K562 (cell line): Measurements from ENCODE around the gene VTA1. TPM values are rescaled to one million over a fixed set of nuclear protein-coding genes. Genes with fewer than 3 reads are reported as not detected.
A peak's percentile ranks its signal among the peaks of the same experiment; 100 is the strongest.

ENCODE experiments used
- BHLHE40 ChIP-seq: IDR thresholded peaks from 2 replicates; pipeline ENCODE4 v1.6.1; 2011; ENCODE audit warnings: low read length, improper control_type of control experiment
- CTBP1 ChIP-seq: fragments of 450-650 bp; IDR thresholded peaks from 2 replicates; pipeline ENCODE4 v1.6.1; 2016; ENCODE audit warnings: borderline replicate concordance
- HNRNPL ChIP-seq: fragments of 200-400 bp; formaldehyde crosslinking; IDR thresholded peaks from 2 replicates; pipeline ENCODE4 v1.6.1; 2017; ENCODE audit warnings: low read depth, mild to moderate bottlenecking, low read length
- MAFF ChIP-seq: IDR thresholded peaks from 2 replicates; pipeline ENCODE4 v1.6.1; 2012; ENCODE audit warnings: low read length, improper control_type of control experiment
- NONO ChIP-seq, 2 experiments: fragments of 200-400 bp in 1 of 2; fragments of 450-650 bp in 1 of 2; formaldehyde crosslinking in 1 of 2; IDR thresholded peaks; 2 replicates each; pipeline ENCODE4 v1.6.1; 2017; ENCODE audit warnings: low read depth in 2 of 2, mild to moderate bottlenecking in 2 of 2, moderate library complexity in 2 of 2, low read length in 1 of 2
- PML ChIP-seq: IDR thresholded peaks from 2 replicates; pipeline ENCODE4 v1.6.1; 2012; ENCODE audit warnings: low read length, inconsistent platforms
- TEAD1 ChIP-seq, 2 experiments: fragments of 450-650 bp in 1 of 2; sonication (generic) in 1 of 2; formaldehyde crosslinking; IDR thresholded peaks; 2 replicates each; pipeline versions ENCODE4 v1.4.0 to v1.8.0; 2020 to 2022; ENCODE audit warnings: mild to moderate bottlenecking in 2 of 2, missing genetic modification reagents in 1 of 2
- ZKSCAN8 ChIP-seq: fragments of 200-800 bp; sonication (Bioruptor generic); IDR thresholded peaks from 2 replicates; pipeline ENCODE4 v1.6.1; 2016; ENCODE audit warnings: missing genetic modification characterization, missing compliant biosample characterization
- ZNF133 ChIP-seq: fragments of 250-450 bp; sonication (Bioruptor Pico); IDR thresholded peaks from 2 replicates; pipeline ENCODE4 v1.4.0; 2020; ENCODE audit warnings: mild to moderate bottlenecking
- ZZZ3 ChIP-seq: fragments of 450-650 bp; IDR thresholded peaks from 2 replicates; pipeline ENCODE4 v1.6.1; 2016; ENCODE audit warnings: antibody characterized with exemption, mild to moderate bottlenecking, moderate library complexity
- polyA plus RNA-seq, 8 experiments: library from polyadenylated mRNA; depleted of rRNA in 4 of 8; stranded (reverse) in 5 of 8; unstranded in 3 of 8; fragments of >200 nt; fragmentation: Nextera tagmentation in 2 of 8; fragmentation: Illumina TruSeq in 1 of 8; extraction: Ambion mirVana in 2 of 8; extraction: Trizol in 1 of 8; gene quantifications; 2 replicates each; pipeline versions ENCODE4 v1.2.1 to v1.2.3, GENCODE V29; 2011 to 2014; ENCODE audit warnings: inconsistent platforms in 1 of 8, missing spikeins in 1 of 8
- total RNA-seq, 7 experiments: library from RNA; depleted of rRNA in 6 of 7; stranded (reverse); fragments of >200 nt in 6 of 7; fragmentation: Illumina TruSeq in 2 of 7; extraction: Trizol in 2 of 7; gene quantifications; 2 replicates each; pipeline versions ENCODE4 v1.2.1 to v1.2.3, GENCODE V29; 2011 to 2021; ENCODE audit warnings: low replicate concordance in 1 of 7
- TF ChIP-seq, protein P1 (sequence below): fragments of 250-450 bp; sonication (Bioruptor Pico); IDR thresholded peaks from 2 replicates; pipeline ENCODE4 v1.4.0; 2020
- TF ChIP-seq, protein P2 (sequence below): IDR thresholded peaks from 3 replicates; pipeline ENCODE4 v1.6.1; 2011; ENCODE audit warnings: borderline replicate concordance, mild to moderate bottlenecking; ENCODE audit not compliant: insufficient read length, insufficient read depth
- TF ChIP-seq, protein P3 (sequence below): fragments of 450-650 bp; formaldehyde crosslinking; IDR thresholded peaks from 2 replicates; pipeline ENCODE4 v1.4.0; 2020; ENCODE audit warnings: mild to moderate bottlenecking, moderate library complexity
- TF ChIP-seq, protein P4 (sequence below): fragments of 450-650 bp; IDR thresholded peaks from 2 replicates; pipeline ENCODE4 v1.6.1; 2018; ENCODE audit warnings: mild to moderate bottlenecking, low read depth; ENCODE audit not compliant: partially characterized antibody
- TF ChIP-seq, protein P5 (sequence below): sonication (generic); formaldehyde crosslinking; IDR thresholded peaks from 2 replicates; pipeline ENCODE4 v1.8.1; 2023; ENCODE audit warnings: mild to moderate bottlenecking, missing genetic modification reagents

Gene VTA1
- total and polyA plus RNA-seq, 9 of the 15 experiments (the other 6 are each of a cell fraction or from before 2014, with no cell fraction given): 47.8 to 182 (median 84.6) TPM

DNA sequence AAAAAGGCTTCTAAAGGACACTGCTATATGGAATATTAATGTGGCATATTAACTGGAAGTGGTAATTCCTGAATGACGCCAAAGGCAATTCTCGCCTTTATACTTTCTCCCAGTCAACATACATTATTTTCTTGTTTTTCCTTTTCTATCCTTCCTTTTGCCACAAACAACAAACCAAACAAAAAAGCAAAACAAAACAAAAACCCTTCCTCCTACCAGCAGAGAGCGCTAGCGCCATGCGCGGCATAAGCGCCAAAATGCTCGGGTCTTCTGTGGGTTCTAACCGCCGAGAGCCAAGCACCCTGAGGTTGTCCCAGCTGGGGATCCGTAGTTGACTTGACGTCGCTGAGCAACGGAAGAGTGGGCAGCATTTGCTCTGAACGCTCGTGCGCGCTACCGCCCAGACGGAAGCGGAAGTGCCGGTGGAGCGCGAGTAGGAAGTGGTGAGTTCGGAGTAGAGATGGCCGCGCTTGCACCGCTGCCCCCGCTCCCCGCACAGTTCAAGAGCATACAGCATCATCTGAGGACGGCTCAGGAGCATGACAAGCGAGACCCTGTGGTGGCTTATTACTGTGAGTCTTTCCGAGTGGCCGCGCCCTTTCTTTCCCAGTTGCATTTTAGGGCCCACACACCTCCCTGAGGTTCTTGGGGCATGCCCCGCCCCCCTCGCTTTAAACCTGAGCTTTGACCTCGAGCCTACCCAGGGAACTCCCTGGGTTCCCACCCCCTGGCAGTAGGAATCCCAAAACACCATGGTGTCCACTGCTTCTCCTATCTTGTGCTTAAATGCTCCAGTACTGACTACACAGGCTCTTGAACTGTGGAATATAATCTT is at the start of gene VTA1, which contains the start of gene NMBR (continued):
- TF ChIP-seq, protein P1, sequence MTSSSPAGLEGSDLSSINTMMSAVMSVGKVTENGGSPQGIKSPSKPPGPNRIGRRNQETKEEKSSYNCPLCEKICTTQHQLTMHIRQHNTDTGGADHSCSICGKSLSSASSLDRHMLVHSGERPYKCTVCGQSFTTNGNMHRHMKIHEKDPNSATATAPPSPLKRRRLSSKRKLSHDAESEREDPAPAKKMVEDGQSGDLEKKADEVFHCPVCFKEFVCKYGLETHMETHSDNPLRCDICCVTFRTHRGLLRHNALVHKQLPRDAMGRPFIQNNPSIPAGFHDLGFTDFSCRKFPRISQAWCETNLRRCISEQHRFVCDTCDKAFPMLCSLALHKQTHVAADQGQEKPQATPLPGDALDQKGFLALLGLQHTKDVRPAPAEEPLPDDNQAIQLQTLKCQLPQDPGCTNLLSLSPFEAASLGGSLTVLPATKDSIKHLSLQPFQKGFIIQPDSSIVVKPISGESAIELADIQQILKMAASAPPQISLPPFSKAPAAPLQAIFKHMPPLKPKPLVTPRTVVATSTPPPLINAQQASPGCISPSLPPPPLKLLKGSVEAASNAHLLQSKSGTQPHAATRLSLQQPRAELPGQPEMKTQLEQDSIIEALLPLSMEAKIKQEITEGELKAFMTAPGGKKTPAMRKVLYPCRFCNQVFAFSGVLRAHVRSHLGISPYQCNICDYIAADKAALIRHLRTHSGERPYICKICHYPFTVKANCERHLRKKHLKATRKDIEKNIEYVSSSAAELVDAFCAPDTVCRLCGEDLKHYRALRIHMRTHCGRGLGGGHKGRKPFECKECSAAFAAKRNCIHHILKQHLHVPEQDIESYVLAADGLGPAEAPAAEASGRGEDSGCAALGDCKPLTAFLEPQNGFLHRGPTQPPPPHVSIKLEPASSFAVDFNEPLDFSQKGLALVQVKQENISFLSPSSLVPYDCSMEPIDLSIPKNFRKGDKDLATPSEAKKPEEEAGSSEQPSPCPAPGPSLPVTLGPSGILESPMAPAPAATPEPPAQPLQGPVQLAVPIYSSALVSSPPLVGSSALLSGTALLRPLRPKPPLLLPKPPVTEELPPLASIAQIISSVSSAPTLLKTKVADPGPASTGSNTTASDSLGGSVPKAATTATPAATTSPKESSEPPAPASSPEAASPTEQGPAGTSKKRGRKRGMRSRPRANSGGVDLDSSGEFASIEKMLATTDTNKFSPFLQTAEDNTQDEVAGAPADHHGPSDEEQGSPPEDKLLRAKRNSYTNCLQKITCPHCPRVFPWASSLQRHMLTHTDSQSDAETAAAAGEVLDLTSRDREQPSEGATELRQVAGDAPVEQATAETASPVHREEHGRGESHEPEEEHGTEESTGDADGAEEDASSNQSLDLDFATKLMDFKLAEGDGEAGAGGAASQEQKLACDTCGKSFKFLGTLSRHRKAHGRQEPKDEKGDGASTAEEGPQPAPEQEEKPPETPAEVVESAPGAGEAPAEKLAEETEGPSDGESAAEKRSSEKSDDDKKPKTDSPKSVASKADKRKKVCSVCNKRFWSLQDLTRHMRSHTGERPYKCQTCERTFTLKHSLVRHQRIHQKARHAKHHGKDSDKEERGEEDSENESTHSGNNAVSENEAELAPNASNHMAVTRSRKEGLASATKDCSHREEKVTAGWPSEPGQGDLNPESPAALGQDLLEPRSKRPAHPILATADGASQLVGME (CRISPR knock-in tag): no peak
- TF ChIP-seq NONO (IDR thresholded peaks at IDR 0.05; ENCODE audit: low read depth in 2 of 2, low read length in 1 of 2) (peak in 1 of 2 experiments; percentile 18; a peak in 1 of 4 replicates), PML (peak; percentile 74; the same call in 1 of the 2 replicates), BHLHE40 (peak; percentile 95), CTBP1 (peak; percentile 88), TEAD1 (CRISPR knock-in tag; IDR thresholded peaks at IDR 0.05) (peak; percentile 3 to 53; a peak in 2 of 4 replicates), HNRNPL (peak; percentile 25; the same call in 1 of the 2 replicates), ZZZ3 (peak; percentile 62; the same call in 1 of the 2 replicates), ZKSCAN8 (CRISPR knock-in tag) (no peak; the same call in 1 of the 2 replicates), ZNF133 (CRISPR knock-in tag) (no peak), MAFF (no peak)
- TF ChIP-seq, protein P2, sequence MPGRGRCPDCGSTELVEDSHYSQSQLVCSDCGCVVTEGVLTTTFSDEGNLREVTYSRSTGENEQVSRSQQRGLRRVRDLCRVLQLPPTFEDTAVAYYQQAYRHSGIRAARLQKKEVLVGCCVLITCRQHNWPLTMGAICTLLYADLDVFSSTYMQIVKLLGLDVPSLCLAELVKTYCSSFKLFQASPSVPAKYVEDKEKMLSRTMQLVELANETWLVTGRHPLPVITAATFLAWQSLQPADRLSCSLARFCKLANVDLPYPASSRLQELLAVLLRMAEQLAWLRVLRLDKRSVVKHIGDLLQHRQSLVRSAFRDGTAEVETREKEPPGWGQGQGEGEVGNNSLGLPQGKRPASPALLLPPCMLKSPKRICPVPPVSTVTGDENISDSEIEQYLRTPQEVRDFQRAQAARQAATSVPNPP: no peak
- TF ChIP-seq, protein P3, sequence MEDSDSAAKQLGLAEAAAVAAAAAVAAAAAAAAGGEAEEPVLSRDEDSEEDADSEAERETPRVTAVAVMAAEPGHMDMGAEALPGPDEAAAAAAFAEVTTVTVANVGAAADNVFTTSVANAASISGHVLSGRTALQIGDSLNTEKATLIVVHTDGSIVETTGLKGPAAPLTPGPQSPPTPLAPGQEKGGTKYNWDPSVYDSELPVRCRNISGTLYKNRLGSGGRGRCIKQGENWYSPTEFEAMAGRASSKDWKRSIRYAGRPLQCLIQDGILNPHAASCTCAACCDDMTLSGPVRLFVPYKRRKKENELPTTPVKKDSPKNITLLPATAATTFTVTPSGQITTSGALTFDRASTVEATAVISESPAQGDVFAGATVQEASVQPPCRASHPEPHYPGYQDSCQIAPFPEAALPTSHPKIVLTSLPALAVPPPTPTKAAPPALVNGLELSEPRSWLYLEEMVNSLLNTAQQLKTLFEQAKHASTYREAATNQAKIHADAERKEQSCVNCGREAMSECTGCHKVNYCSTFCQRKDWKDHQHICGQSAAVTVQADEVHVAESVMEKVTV (CRISPR knock-in tag): peak; percentile 70
- TF ChIP-seq, protein P4, sequence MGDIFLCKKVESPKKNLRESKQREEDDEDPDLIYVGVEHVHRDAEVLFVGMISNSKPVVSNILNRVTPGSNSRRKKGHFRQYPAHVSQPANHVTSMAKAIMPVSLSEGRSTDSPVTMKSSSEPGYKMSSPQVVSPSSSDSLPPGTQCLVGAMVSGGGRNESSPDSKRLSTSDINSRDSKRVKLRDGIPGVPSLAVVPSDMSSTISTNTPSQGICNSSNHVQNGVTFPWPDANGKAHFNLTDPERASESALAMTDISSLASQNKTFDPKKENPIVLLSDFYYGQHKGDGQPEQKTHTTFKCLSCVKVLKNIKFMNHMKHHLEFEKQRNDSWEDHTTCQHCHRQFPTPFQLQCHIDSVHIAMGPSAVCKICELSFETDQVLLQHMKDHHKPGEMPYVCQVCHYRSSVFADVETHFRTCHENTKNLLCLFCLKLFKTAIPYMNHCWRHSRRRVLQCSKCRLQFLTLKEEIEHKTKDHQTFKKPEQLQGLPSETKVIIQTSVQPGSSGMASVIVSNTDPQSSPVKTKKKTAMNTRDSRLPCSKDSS: no peak
- TF ChIP-seq, protein P5, sequence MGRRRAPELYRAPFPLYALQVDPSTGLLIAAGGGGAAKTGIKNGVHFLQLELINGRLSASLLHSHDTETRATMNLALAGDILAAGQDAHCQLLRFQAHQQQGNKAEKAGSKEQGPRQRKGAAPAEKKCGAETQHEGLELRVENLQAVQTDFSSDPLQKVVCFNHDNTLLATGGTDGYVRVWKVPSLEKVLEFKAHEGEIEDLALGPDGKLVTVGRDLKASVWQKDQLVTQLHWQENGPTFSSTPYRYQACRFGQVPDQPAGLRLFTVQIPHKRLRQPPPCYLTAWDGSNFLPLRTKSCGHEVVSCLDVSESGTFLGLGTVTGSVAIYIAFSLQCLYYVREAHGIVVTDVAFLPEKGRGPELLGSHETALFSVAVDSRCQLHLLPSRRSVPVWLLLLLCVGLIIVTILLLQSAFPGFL: no peak
